ENCODE measurements around the gene NDEL1.

Gene NDEL1

GRCh38 chr17:8426802-8427201 is 8.9 kb upstream of the NDEL1 start:
- TF ChIP-seq RAD21 (IDR thresholded peaks at IDR 0.05; ENCODE audit: low read depth) (no peak), FOXM1 (IDR thresholded peaks at IDR 0.05; ENCODE audit: borderline replicate concordance, low read depth) (no peak), TAF1 (IDR thresholded peaks at IDR 0.05; ENCODE audit: low read depth) (no peak), TCF12 (IDR thresholded peaks at IDR 0.05; ENCODE audit: low read depth) (no peak), TEAD4 (IDR thresholded peaks at IDR 0.05) (no peak)

GRCh38 chr17:8430966-8431365 is 4.7 kb upstream of the NDEL1 start:
- TF ChIP-seq FOXM1 (IDR thresholded peaks at IDR 0.05; ENCODE audit: borderline replicate concordance, low read depth) (no peak), NFIC (IDR thresholded peaks at IDR 0.05) (no peak), RAD21 (IDR thresholded peaks at IDR 0.05; ENCODE audit: low read depth) (no peak), TCF12 (IDR thresholded peaks at IDR 0.05; ENCODE audit: low read depth) (no peak), MAX (IDR thresholded peaks at IDR 0.05) (no peak), YY1 (IDR thresholded peaks at IDR 0.05; ENCODE audit: low read depth) (no peak), REST (IDR thresholded peaks at IDR 0.05; ENCODE audit: low read depth) (no peak), EGR1 (IDR thresholded peaks at IDR 0.05) (no peak), EP300 (IDR thresholded peaks at IDR 0.05; ENCODE audit: borderline replicate concordance) (no peak), CREB1 (IDR thresholded peaks at IDR 0.05; ENCODE audit: low read depth) (no peak), CEBPB (IDR thresholded peaks at IDR 0.05) (no peak), USF1 (IDR thresholded peaks at IDR 0.05) (no peak), ZBTB7A (IDR thresholded peaks at IDR 0.05; ENCODE audit: low read depth) (no peak), TAF1 (IDR thresholded peaks at IDR 0.05; ENCODE audit: low read depth) (no peak), TEAD4 (IDR thresholded peaks at IDR 0.05) (no peak)

GRCh38 chr17:8436169-8436843 is 622 bp downstream of the NDEL1 start:
- TF ChIP-seq TCF12 (IDR thresholded peaks at IDR 0.05; ENCODE audit: low read depth), result no peak
- no peak for TF ChIP-seq REST (IDR thresholded peaks at IDR 0.05; ENCODE audit: low read depth)
- no peak for TF ChIP-seq USF1 (IDR thresholded peaks at IDR 0.05)
- TF ChIP-seq CREB1 (IDR thresholded peaks at IDR 0.05; ENCODE audit: low read depth), result 0 out of 2 replicates have a peak, but pooled peaks have one; percentile 7
- no peak for TF ChIP-seq CEBPB (IDR thresholded peaks at IDR 0.05)
- peak; percentile 36; the same call in 1 of the 2 replicates for TF ChIP-seq TAF1 (IDR thresholded peaks at IDR 0.05; ENCODE audit: low read depth)
- no peak for TF ChIP-seq RAD21 (IDR thresholded peaks at IDR 0.05; ENCODE audit: low read depth)
- TF ChIP-seq FOXM1 (IDR thresholded peaks at IDR 0.05; ENCODE audit: borderline replicate concordance, low read depth), result no peak
- TF ChIP-seq EP300 (IDR thresholded peaks at IDR 0.05; ENCODE audit: borderline replicate concordance), result no peak
- peak; percentile 40 for TF ChIP-seq EGR1 (IDR thresholded peaks at IDR 0.05)
- TF ChIP-seq MAX (IDR thresholded peaks at IDR 0.05), result no peak
- TF ChIP-seq NFIC (IDR thresholded peaks at IDR 0.05), result no peak
- no peak for TF ChIP-seq YY1 (IDR thresholded peaks at IDR 0.05; ENCODE audit: low read depth)
- TF ChIP-seq TEAD4 (IDR thresholded peaks at IDR 0.05), result peak; percentile 28; the same call in 1 of the 2 replicates
- no peak for TF ChIP-seq ZBTB7A (IDR thresholded peaks at IDR 0.05; ENCODE audit: low read depth)

- TF ChIP-seq CEBPB (IDR thresholded peaks at IDR 0.05) (no peak), ZBTB7A (IDR thresholded peaks at IDR 0.05; ENCODE audit: low read depth) (no peak), FOXM1 (IDR thresholded peaks at IDR 0.05; ENCODE audit: borderline replicate concordance, low read depth) (no peak), USF1 (IDR thresholded peaks at IDR 0.05) (no peak), TEAD4 (IDR thresholded peaks at IDR 0.05) (no peak)
These were observed 1.1 kb downstream of the NDEL1 start for GRCh38 chr17:8436844-8437171.

- TF ChIP-seq EP300 (IDR thresholded peaks at IDR 0.05; ENCODE audit: borderline replicate concordance) (no peak), REST (IDR thresholded peaks at IDR 0.05; ENCODE audit: low read depth) (no peak), RAD21 (IDR thresholded peaks at IDR 0.05; ENCODE audit: low read depth) (no peak), ZBTB7A (IDR thresholded peaks at IDR 0.05; ENCODE audit: low read depth) (no peak), CREB1 (IDR thresholded peaks at IDR 0.05; ENCODE audit: low read depth) (no peak), FOXM1 (IDR thresholded peaks at IDR 0.05; ENCODE audit: borderline replicate concordance, low read depth) (no peak), TEAD4 (IDR thresholded peaks at IDR 0.05) (no peak), EGR1 (IDR thresholded peaks at IDR 0.05) (no peak), MAX (IDR thresholded peaks at IDR 0.05) (no peak), NFIC (IDR thresholded peaks at IDR 0.05) (no peak), TCF12 (IDR thresholded peaks at IDR 0.05; ENCODE audit: low read depth) (no peak), YY1 (IDR thresholded peaks at IDR 0.05; ENCODE audit: low read depth) (no peak), TAF1 (IDR thresholded peaks at IDR 0.05; ENCODE audit: low read depth) (no peak), USF1 (IDR thresholded peaks at IDR 0.05) (no peak), CEBPB (IDR thresholded peaks at IDR 0.05) (no peak)
These were observed 2.8 kb downstream of the NDEL1 start for GRCh38 chr17:8438441-8438840.

Measured in Ishikawa (cell line).